ENCODE data around the gene RUBCN.

The RUBCN gene

DNA sequence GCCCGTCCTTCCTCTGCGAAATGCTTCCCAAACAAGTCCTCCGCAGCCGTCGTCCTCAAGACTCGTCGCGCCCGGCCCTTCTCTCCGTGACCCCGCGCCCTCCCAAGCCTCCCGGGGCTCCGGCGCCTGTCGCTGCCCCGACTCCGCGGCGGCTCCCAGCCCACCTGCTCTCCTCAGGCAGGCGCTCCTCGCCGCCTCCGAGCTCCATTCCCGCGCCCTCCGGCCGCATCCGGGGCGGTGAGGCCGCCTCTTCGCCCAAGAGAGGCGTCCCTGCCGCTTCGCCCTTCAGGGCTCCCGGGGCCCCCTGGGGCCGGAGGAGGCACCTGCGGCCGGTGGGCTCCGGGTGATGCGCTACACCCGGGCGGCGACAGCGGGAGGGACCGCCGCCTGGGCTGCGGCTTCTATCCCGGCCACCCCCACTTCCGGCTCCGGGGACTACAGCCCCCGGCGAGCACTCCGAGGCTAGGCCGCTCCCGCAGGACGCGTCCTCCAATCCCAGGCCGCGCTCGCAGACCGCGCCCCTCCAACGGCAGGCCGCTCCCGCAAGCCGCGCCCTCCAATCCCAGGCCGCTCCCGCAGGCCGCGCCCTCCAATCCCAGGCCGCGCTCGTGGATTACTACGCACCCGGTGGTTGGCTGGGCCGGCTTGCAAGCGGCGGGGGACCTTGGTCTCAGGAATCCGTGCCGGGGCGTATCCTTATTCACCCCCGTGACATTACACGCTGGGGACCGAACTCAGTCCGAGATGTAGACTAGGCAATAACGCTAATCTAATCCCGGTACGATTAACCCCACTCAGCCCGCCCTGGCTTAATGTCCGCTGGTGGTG, at the start of gene RUBCN:
Gene RUBCN, minus strand, starts transcription at position 414 of the 828 bp plus-strand sequence. Its CDS starts 185 bp downstream, at position 229.
- Histone ChIP-seq H3K9me3 (ENCODE audit: control insufficient read depth in 1 of 2, low read length in 2 of 2) (no peaks in the 10 kb centered on the region), H3K27me3 (ENCODE audit: control insufficient read depth in 1 of 2, insufficient read depth in 2 of 2, low read length in 2 of 2) (no peaks in the 10 kb centered on the region), H3K4me3 (ENCODE audit: low read depth in 1 of 2, low read length in 2 of 2) (peak within 1 kb of the TSS; percentile 96 to 97), H3K27ac (ENCODE audit: low read depth, low read length) (peak within 1 kb of the TSS; percentile 43), H3K4me1 (ENCODE audit: control insufficient read depth in 1 of 2, insufficient read depth in 2 of 2, low read length in 2 of 2) (peaks cover 19 to 28% of the 10 kb centered on the region in 2 donors), H3K36me3 (ENCODE audit: control insufficient read depth in 1 of 2, insufficient read depth in 2 of 2, low read length in 2 of 2) (no peaks in the 10 kb centered on the region), H3K9ac (ENCODE audit: low read depth in 1 of 2, low read length in 2 of 2) (peak within 1 kb of the TSS; percentile 77 to 79)

DNA sequence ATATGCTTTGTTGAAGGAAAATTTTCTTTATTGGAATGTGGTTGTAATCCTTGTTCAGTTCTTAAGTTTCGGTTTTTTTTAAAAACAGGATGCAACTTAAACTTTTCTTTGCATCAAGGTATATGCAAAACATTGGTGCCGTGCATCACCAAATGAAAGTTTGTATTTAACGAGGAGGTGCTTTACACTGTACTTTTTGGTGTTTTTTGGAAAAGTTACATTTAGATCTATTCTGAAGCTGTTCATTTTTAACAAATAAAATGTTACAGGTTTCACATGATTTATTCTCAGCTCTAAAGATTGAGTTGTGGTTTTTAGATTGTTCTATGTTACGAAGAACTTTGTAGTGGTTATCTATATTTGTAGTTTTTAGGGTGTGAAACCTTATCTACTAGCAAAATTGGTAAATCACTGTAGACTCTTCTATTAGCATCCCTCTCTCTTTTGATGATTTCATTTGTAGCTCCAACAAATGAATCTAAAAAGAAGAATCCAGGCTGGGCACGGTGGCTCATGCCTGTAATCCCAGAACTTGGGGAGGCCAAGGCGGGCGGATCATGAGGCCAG, 47.4 kb upstream of the RUBCN start:
- H3K9me3 ChIP-seq (ENCODE audit: control insufficient read depth in 1 of 2, low read length in 2 of 2): no peaks in the 10 kb centered on the region
- H3K4me3 ChIP-seq (ENCODE audit: low read depth in 1 of 2, low read length in 2 of 2): no peak overlapping the region
- H3K9ac ChIP-seq (ENCODE audit: low read depth in 1 of 2, low read length in 2 of 2): no peak overlapping the region
- H3K4me1 ChIP-seq (ENCODE audit: control insufficient read depth in 1 of 2, insufficient read depth in 2 of 2, low read length in 2 of 2): no peaks in the 10 kb centered on the region
- no peak overlapping the region for H3K27ac ChIP-seq (ENCODE audit: low read depth, low read length)
- H3K27me3 ChIP-seq (ENCODE audit: control insufficient read depth in 1 of 2, insufficient read depth in 2 of 2, low read length in 2 of 2): no peaks in the 10 kb centered on the region
- H3K36me3 ChIP-seq (ENCODE audit: control insufficient read depth in 1 of 2, insufficient read depth in 2 of 2, low read length in 2 of 2): peaks cover 14 to 35% of the 10 kb centered on the region in 2 donors

DNA sequence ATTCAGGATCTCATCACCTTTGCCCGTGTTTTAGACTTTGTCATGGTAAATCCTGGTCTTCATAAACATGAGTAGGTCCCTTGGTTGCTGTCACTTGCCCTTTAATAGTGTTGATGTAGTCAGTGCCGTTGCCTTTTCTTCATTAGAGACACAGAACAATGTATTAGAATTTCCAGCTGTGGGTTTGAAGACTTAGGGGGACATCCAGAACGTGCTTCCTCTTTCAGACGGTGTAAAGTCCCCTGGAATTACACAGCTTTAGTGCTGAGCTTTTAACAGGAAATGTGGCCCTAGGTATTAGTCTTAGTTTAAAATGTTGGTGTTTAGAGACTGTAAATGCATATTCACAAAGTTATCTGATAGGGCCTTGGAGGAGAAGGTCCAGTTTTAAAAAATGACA, 45.5 kb upstream of the RUBCN start:
- no peak overlapping the region for H3K27ac ChIP-seq (ENCODE audit: low read depth, low read length)
- H3K9me3 ChIP-seq (ENCODE audit: control insufficient read depth in 1 of 2, low read length in 2 of 2): no peaks in the 10 kb centered on the region
- peaks cover 20 to 50% of the 10 kb centered on the region in 2 donors for H3K36me3 ChIP-seq (ENCODE audit: control insufficient read depth in 1 of 2, insufficient read depth in 2 of 2, low read length in 2 of 2)
- no peak overlapping the region for H3K9ac ChIP-seq (ENCODE audit: low read depth in 1 of 2, low read length in 2 of 2)
- H3K4me1 ChIP-seq (ENCODE audit: control insufficient read depth in 1 of 2, insufficient read depth in 2 of 2, low read length in 2 of 2): no peaks in the 10 kb centered on the region
- H3K27me3 ChIP-seq (ENCODE audit: control insufficient read depth in 1 of 2, insufficient read depth in 2 of 2, low read length in 2 of 2): no peaks in the 10 kb centered on the region
- no peak overlapping the region for H3K4me3 ChIP-seq (ENCODE audit: low read depth in 1 of 2, low read length in 2 of 2)

DNA sequence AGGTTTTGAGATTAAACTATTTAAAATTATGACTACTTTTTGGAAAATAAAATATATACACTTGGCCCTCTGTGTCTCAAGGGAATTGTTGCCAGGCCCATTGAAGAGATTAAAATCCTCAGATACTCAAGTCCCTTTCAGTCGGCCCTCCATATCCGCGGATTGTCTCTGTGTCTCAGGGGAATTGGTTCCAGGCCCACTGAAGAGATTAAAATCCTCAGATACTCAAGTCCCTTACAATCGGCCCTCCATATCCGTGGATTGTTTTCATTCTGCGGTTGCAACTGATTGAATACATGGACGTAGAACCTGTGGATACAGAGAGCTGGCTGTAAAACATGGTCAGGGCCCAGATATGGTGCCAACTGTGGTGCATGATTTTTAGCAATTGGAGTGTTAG, 38.6 kb upstream of the RUBCN start:
- Histone ChIP-seq H3K4me1 (ENCODE audit: control insufficient read depth in 1 of 2, insufficient read depth in 2 of 2, low read length in 2 of 2) (no peaks in the 10 kb centered on the region), H3K4me3 (ENCODE audit: low read depth in 1 of 2, low read length in 2 of 2) (no peak overlapping the region), H3K36me3 (ENCODE audit: control insufficient read depth in 1 of 2, insufficient read depth in 2 of 2, low read length in 2 of 2) (peaks cover 26 to 78% of the 10 kb centered on the region in 2 donors), H3K27ac (ENCODE audit: low read depth, low read length) (no peak overlapping the region), H3K27me3 (ENCODE audit: control insufficient read depth in 1 of 2, insufficient read depth in 2 of 2, low read length in 2 of 2) (no peaks in the 10 kb centered on the region), H3K9me3 (ENCODE audit: control insufficient read depth in 1 of 2, low read length in 2 of 2) (no peaks in the 10 kb centered on the region), H3K9ac (ENCODE audit: low read depth in 1 of 2, low read length in 2 of 2) (no peak overlapping the region)

DNA sequence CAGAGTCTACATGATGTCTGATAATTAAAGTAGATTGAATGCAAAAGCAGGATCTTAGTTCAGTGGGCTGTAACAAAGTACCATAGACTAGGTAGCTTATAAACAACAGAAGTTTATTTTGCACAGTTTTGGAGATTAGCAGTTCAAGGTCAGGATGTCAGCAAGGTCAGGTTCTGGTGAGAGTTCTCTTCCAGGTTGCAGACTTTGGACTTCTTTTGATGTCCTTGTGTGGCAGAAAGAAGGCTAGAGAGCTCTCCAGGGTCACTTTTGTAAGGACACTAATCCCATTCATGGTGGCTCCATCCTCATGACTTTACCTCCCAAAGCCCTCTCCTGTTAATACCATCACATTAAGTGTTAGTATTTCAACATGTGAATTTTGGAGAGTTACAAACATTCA, 25.1 kb upstream of the RUBCN start:
- Histone ChIP-seq H3K27me3 (ENCODE audit: control insufficient read depth in 1 of 2, insufficient read depth in 2 of 2, low read length in 2 of 2) (no peaks in the 10 kb centered on the region), H3K9ac (ENCODE audit: low read depth in 1 of 2, low read length in 2 of 2) (no peak overlapping the region), H3K4me1 (ENCODE audit: control insufficient read depth in 1 of 2, insufficient read depth in 2 of 2, low read length in 2 of 2) (no peaks in the 10 kb centered on the region), H3K36me3 (ENCODE audit: control insufficient read depth in 1 of 2, insufficient read depth in 2 of 2, low read length in 2 of 2) (peaks cover 18 to 51% of the 10 kb centered on the region in 2 donors), H3K4me3 (ENCODE audit: low read depth in 1 of 2, low read length in 2 of 2) (no peak overlapping the region), H3K9me3 (ENCODE audit: control insufficient read depth in 1 of 2, low read length in 2 of 2) (no peaks in the 10 kb centered on the region), H3K27ac (ENCODE audit: low read depth, low read length) (no peak overlapping the region)

DNA sequence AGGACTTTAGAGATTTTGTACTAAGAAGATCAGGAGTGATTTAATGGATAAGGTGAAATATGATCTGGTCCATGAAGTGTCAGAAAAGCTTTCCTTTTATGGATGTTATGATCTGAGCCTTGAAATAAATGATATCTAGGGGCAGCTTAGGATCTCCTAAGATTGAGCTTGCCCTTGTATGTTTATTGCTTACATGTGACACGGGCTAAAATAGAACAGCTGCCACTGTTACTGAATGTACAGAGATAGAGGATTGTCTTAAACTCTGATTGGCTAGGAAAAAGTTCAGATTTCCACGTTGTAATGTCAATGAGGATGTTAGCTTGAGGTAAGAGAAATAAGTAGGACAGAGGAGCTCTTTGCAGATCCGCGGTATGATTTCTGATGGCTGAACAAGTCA, 21.8 kb upstream of the RUBCN start:
- Histone ChIP-seq H3K9me3 (ENCODE audit: control insufficient read depth in 1 of 2, low read length in 2 of 2) (no peaks in the 10 kb centered on the region), H3K4me1 (ENCODE audit: control insufficient read depth in 1 of 2, insufficient read depth in 2 of 2, low read length in 2 of 2) (peaks cover 0 to 4% of the 10 kb centered on the region in 2 donors), H3K27ac (ENCODE audit: low read depth, low read length) (no peak overlapping the region), H3K36me3 (ENCODE audit: control insufficient read depth in 1 of 2, insufficient read depth in 2 of 2, low read length in 2 of 2) (peaks cover 16 to 39% of the 10 kb centered on the region in 2 donors), H3K9ac (ENCODE audit: low read depth in 1 of 2, low read length in 2 of 2) (no peak overlapping the region), H3K4me3 (ENCODE audit: low read depth in 1 of 2, low read length in 2 of 2) (no peak overlapping the region), H3K27me3 (ENCODE audit: control insufficient read depth in 1 of 2, insufficient read depth in 2 of 2, low read length in 2 of 2) (no peaks in the 10 kb centered on the region)

DNA sequence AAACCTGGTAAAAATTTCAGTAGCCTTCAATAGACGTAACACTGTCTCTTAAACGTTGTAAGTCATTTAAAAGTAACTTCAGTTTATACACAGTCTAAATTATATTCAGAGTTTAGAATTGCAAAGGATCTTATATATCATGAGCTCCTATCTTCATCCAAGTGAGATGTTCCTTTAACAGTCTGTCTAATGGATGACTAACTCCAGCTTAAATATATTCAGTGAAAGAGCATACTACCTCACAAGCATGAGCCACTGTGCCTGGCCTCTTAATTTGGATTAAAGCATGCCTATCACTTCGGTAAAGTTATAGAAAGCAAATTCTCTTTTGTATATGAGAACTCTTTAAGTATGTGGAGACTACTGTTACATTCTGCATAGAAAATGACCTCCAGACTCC, 20.0 kb upstream of the RUBCN start:
- no peak overlapping the region for H3K27ac ChIP-seq (ENCODE audit: low read depth, low read length)
- no peaks in the 10 kb centered on the region for H3K27me3 ChIP-seq (ENCODE audit: control insufficient read depth in 1 of 2, insufficient read depth in 2 of 2, low read length in 2 of 2)
- peaks cover 9 to 15% of the 10 kb centered on the region in 2 donors for H3K4me1 ChIP-seq (ENCODE audit: control insufficient read depth in 1 of 2, insufficient read depth in 2 of 2, low read length in 2 of 2)
- no peak overlapping the region for H3K4me3 ChIP-seq (ENCODE audit: low read depth in 1 of 2, low read length in 2 of 2)
- H3K36me3 ChIP-seq (ENCODE audit: control insufficient read depth in 1 of 2, insufficient read depth in 2 of 2, low read length in 2 of 2): peaks cover 11 to 32% of the 10 kb centered on the region in 2 donors
- H3K9ac ChIP-seq (ENCODE audit: low read depth in 1 of 2, low read length in 2 of 2): no peak overlapping the region
- no peaks in the 10 kb centered on the region for H3K9me3 ChIP-seq (ENCODE audit: control insufficient read depth in 1 of 2, low read length in 2 of 2)

DNA sequence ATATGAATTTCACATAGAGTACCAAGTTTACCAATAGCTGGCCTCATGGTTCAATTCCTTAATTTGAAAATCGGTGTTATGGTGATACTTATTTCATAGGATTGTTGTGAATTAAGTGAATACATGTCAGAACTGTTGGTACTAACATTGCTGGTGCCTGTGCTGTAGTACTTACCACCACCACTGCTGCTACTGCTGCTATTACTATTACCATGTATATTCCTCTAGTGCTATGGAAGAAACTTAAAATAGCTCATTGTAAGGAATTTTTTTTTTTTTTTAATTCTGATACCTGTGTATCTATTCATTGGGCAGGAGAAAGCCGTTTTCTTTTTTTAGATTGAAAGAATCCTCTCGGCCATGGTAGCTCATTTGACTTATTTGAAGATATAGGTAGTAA, 16.6 kb upstream of the RUBCN start:
- H3K4me3 ChIP-seq (ENCODE audit: low read depth in 1 of 2, low read length in 2 of 2): no peak overlapping the region
- peaks cover 15 to 22% of the 10 kb centered on the region in 2 donors for H3K4me1 ChIP-seq (ENCODE audit: control insufficient read depth in 1 of 2, insufficient read depth in 2 of 2, low read length in 2 of 2)
- H3K9ac ChIP-seq (ENCODE audit: low read depth in 1 of 2, low read length in 2 of 2): no peak overlapping the region
- H3K27me3 ChIP-seq (ENCODE audit: control insufficient read depth in 1 of 2, insufficient read depth in 2 of 2, low read length in 2 of 2): no peaks in the 10 kb centered on the region
- no peak overlapping the region for H3K27ac ChIP-seq (ENCODE audit: low read depth, low read length)
- H3K36me3 ChIP-seq (ENCODE audit: control insufficient read depth in 1 of 2, insufficient read depth in 2 of 2, low read length in 2 of 2): peaks cover 5 to 12% of the 10 kb centered on the region in 2 donors
- no peaks in the 10 kb centered on the region for H3K9me3 ChIP-seq (ENCODE audit: control insufficient read depth in 1 of 2, low read length in 2 of 2)

DNA sequence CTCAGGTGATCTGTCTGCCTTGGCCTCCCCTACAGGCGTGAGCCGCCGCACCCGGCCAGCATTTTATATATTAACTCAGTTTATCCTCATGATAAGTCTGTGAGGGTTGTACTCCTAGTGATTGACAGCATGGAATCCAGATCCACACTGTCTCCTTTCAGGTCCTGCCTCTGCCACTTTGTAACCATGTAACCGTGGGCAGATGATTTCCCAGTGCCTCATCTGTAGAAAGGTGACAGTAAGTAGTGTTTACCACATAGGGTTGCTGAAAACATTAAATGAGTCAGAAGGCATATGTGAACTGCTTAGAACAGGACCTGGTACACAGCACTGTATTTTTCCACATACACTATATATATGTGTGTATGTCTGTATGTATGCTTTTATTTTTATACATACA, 15.4 kb upstream of the RUBCN start:
- Histone ChIP-seq H3K9ac (ENCODE audit: low read depth in 1 of 2, low read length in 2 of 2) (peak overlapping the region in 1 of 2 donors; percentile 16), H3K4me3 (ENCODE audit: low read depth in 1 of 2, low read length in 2 of 2) (peak overlapping the region in 1 of 2 donors; percentile 17), H3K4me1 (ENCODE audit: control insufficient read depth in 1 of 2, insufficient read depth in 2 of 2, low read length in 2 of 2) (peaks cover 15 to 22% of the 10 kb centered on the region in 2 donors), H3K36me3 (ENCODE audit: control insufficient read depth in 1 of 2, insufficient read depth in 2 of 2, low read length in 2 of 2) (peaks cover 4 to 6% of the 10 kb centered on the region in 2 donors), H3K27ac (ENCODE audit: low read depth, low read length) (no peak overlapping the region), H3K27me3 (ENCODE audit: control insufficient read depth in 1 of 2, insufficient read depth in 2 of 2, low read length in 2 of 2) (no peaks in the 10 kb centered on the region), H3K9me3 (ENCODE audit: control insufficient read depth in 1 of 2, low read length in 2 of 2) (no peaks in the 10 kb centered on the region)
